Activated CD4-positive, alpha-beta T cell treated with anti-CD3 and anti-CD28 coated beads, Interleukin-2, amount 50 U/mL, for 4 hours (primary cell): ENCODE data around the gene RAD51D.

Experiments
- DNase-seq, 2 experiments: peaks; one replicate each; pipeline ENCODE4 v3.0.0-alpha.2; 2020

RAD51D gene

DNA sequence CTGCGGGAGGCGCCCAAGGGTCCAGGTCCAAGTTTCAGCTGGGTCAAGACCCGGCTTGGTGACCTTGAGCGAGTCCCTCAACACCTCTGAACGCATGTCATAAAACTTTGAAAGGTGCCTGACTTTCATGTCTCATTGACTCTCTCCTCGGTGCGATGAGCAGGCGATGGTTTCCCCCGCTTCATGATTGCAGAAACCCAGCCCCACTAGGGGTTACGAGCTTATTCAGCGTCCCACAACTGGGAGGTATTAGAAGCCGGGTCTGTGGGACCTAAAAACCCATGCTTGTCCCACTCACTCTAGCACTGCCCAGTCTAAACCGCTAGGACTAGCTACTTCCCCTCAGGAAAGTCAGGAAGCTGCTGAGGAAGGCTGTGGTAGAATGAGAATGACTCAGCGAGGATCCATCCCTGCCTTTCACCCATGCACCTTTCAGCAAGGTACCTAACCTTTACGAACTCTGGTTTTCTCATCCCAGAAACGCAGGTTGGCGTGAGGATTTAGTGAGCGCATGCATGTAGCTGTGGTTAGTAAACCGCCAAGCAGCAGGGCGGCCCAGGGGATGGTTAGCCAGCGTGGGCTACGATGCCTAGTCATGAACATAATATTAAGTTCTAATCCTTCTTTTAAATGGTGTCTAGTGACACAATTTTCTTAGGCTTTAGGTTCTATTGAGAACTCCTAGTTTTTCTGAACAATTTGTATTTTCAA is 29.9 kb downstream of the RAD51D start:
- DNase-seq: peak; percentile 57 to 63

DNA sequence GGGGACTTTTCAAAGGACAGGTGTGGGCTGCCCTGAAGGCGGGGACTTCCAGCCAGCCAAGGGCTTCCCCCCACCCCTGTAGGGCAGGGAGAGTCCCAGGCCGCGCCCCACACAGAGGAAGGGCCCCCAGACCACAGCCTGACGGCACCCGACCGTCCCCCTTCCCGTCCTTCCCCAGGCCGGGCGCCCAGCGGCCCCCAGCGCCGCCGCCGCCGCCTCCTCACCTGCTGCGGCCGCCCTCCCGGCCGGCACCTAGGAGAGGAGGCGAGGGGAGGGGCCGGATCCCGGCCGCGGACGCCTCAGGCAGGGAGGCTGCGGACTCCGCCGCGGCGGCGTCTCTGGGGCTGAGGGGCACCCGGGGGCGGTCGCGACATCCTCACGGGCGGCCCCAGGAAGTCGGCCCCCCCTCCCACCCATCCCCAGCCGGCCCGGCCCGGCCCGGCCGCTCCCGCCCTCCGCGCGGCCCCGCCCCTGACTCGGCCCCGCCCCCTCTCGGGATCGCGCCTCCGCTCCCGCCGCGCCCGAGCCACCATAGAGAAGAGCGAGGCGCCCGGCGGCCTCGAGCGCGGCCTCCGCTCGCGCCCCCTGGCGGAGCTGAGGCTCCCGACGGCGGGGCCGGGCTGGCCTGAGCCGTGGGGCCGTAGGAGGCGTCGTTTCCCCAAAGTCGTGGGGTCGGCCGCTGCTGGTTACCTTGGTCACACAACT is 30.6 kb downstream of the RAD51D start:
- DNase-seq: peak; percentile 79 to 83

DNA sequence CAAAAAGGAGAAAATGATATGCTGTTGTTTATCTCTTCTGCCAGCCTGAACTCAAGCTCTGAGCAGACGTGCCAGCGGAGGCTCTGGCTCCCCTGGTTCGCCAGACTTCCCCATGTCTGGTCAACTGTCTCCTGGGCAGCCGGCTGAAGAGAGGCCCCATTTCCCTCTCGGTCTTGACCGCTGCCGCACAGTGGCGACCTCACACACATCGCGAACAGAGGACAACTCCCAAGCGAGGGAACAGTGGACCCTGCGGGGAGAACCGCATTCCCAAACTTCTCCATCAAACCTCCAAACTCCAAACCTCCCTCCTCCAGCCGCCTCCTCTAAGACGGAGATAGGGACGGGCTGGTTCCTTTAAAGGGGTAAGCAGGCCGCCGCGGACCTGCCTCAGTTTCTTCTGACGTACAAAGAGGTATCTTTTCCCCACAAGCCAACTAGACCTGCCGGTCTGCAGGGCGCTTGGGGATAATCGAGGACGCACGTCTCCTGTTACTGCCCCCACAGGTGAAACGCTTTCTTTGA is 31.2 kb downstream of the RAD51D start:
- peak in 1 of 2 experiments; percentile 10 for DNase-seq

DNA sequence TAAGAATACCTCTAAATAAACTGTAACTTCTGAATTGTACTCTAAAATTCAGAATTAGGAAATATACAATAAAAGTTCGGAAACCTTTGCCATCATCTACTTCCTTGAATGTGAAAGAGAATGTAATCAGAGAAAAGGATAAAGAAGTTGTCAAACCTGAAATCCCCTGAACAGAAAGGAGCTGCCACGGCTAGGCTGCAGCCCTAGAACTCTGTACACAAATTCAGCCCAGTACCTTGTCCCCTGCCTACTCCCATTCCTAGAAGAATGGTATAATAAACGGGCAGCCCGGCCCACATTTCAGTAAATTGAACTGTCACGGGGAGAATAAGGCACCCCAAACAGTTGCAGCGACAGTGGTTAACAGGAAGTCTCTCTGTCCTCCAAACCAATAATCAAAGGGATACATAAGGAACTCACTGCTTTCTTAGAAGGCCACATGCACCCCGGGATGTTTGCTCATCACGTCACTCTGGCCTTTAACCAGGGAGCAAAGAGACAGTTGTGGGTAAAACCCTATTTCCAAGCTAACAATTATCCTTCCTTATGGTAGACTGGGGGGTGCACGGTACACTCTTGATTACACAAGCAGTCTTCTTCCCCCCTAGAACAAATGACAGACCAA is 31.8 kb downstream of the RAD51D start:
- peak in 1 of 2 experiments; percentile 7 for DNase-seq

DNA sequence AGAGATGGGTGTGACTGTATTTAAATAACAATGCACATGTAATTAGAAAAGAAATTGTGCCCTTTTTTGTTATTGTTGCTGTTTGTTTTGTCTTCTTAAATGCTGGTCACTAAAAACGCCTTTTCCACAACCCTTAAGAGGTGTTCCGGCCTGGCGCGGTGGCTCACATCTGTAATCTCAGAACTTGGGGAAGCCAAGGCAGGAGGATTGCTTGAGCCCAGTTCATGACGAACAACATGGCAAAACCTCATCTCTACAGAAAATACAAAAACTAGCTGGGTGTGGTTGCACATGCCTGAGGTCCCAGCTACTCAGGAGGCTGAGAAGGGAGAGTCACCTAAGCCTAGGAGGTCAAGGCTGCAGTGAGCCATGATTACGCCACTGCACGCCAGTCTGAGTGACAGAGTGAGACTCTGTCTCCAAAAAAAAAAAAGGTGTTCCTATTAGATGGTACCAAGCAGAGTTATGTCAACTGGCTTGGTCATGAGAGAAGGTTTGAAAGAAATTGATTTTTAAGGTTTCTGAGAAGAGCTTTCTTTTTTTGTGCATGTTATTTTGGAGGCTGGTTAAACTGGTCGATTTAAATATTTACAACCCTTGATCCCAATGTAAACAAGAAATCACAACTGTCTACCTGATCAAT is 32.6 kb downstream of the RAD51D start:
- no peak for DNase-seq

DNA sequence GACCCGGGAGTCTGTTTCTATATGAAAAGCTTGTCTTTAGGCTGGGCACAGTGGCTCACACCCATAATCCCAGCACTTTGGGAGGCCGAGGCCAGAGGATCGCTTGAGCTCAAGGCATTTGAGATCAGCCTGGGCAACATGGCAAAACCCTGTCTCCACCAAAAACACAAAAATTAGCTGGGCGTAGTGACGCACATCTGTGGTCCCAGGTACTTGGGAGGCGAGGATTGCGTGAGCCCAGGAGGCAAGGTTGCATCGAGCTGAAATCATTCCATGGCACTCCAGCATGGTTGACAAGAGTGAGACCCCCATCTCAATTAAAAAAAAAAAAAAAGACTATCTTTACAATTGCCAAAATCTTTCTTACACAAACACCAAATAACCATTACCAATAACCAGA is 33.5 kb downstream of the RAD51D start:
- DNase-seq: no peak

DNA sequence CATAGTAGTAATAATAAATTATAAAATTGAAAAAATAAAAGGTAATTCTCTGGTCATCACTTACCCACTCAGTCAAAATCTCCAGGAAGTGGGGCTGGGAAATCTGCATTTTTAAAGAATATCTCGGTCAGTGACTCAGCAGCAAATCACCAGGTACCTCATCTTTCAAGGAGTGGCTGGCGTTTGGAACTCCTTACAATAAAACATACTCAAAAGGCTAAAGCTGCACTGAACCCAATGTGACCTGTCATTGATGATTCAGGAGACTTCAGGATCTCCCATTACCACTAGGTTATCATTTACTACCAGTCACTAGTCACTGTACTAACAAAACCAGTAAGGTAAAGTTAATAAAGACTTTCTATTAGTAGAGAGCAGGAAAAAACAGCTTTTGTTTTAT is 34.7 kb downstream of the RAD51D start:
- DNase-seq: no peak

DNA sequence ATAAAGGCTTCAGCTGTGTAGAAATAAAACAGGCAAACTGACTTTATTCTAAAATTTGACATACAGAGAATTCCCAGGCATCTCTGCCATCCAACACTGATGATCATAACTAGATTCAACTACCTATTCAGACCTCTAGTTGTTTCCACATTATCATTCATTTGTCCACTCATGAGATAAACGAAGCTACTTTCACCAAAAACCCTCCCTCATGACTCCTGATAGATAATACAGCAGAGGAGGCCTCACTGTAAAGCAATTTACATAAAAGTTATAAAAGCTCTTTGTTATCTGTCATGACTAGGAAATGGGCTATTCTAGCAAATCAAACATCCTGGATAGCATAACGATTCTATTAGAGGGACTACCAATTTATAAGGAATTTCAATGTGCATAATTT is 36.6 kb downstream of the RAD51D start:
- DNase-seq: no peak

DNA sequence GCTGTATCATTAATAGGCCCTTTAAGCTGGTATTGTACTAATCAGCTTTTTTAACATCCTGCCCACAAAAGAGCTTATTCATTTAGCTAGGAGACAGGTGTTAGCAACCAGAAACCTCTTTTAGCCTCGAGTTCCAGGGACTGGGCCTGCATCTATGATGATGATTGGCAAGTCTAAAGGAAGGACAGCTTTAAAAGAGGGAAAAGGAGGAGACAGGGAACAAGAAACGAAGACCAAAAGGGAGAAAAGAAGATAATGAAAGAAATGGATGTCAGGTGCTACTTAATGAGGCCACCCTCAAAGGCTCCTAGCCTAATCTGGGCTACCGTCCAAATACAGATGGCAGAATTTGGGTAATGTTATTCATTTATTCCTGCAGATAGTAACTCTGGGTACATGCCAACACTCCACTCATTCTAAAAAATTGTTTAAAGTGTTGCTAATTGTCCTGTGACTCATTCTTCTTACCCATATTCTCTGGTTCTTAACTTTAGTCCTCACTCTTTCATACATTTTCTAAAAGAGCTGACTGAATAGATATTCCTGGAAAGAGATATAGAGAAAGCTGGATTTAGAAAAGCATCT is 37.5 kb downstream of the RAD51D start:
- DNase-seq: no peak

DNA sequence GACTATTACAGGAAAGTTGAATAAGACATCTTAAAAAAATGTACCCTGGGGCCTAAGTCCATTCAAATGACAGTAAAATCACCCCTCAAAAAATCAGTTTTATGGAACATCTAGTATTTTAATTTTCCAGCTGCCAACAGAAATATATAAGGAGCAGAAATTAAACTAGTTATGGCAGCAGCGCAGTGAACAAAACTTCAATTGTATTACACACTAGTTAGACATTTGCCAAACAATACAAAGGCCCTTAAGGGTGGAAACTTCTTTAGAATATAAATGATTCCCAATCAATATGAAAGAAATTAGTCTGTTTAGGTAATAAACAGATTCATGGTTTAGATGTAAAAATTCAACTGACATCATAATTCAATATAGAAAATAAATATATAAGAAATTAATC is 38.0 kb downstream of the RAD51D start:
- no peak for DNase-seq

DNA sequence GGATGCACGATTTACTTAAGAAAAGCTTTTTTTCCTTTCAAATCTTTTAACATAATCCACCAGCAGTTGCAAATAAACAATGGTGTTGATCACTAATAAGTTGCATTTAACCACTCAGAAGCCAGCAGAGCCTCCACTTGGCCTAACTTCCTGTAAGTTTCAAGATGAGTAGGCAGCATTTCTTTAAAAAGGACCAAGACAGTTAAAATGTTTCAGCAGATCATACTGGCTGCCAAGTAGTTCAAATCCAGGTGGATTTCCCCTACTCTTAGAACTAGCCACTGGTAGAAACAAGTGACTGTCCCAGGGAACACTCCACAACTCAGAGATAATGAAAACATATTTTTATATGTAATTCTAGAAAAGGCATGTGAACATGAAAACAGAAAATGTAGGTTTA is 39.1 kb downstream of the RAD51D start:
- DNase-seq: no peak

DNA sequence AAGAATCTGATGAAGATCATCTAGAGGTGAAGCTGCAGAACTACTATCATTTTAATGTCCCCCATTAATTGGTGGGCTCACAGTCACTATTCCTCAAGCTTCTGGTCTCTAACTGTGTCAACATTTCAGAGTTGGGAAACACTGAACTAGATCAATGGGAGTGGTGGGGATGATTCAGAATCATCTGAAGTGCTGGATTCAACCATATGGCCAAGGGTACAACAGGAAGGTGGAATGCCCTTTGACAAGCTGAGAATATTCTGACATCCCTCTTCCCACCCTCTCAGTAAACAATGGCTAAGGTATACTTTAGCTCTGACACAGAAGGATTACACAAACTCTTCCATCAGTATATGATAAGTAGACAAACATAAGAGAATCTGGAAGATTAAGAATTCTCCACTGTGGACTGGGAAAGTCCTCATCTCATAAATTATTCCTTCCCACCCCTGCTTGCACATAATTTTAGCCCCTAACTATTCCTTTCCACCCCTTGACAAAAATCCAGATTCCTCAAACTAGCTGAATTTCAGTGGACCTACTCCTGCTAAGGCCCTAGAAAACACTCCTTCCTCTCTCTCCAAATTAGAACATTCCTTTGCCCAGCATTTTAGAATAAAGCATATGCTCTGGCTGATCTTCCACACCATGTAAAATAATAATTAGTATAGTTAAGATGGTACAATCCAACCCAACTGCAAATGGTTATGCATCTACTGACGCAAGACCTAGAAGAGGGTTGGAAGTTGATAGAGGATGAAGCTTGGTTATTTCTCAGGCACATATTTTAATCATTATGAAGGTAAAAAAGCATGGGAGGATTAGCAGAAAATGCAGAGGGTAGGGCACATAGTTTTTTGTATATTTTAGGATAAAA is 39.9 kb downstream of the RAD51D start:
- DNase-seq: no peak

DNA sequence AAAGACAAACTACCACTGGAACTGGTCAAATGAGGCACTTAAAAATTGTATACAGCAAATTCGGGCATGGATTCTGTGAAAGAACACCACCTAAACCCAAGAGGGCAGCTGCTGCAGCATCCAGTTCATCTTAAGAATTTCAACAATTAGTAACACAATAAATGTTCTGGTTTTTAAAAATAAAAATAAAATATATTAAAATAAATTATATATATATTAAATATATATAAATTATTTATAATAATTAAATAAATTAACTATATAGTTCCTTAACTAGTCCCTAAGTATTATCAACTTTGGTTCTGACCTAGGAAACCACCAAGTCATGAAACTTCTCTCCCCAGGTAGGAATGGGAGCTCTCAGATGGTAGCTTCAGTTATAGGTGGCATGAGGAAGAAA is 42.8 kb downstream of the RAD51D start:
- DNase-seq: no peak

DNA sequence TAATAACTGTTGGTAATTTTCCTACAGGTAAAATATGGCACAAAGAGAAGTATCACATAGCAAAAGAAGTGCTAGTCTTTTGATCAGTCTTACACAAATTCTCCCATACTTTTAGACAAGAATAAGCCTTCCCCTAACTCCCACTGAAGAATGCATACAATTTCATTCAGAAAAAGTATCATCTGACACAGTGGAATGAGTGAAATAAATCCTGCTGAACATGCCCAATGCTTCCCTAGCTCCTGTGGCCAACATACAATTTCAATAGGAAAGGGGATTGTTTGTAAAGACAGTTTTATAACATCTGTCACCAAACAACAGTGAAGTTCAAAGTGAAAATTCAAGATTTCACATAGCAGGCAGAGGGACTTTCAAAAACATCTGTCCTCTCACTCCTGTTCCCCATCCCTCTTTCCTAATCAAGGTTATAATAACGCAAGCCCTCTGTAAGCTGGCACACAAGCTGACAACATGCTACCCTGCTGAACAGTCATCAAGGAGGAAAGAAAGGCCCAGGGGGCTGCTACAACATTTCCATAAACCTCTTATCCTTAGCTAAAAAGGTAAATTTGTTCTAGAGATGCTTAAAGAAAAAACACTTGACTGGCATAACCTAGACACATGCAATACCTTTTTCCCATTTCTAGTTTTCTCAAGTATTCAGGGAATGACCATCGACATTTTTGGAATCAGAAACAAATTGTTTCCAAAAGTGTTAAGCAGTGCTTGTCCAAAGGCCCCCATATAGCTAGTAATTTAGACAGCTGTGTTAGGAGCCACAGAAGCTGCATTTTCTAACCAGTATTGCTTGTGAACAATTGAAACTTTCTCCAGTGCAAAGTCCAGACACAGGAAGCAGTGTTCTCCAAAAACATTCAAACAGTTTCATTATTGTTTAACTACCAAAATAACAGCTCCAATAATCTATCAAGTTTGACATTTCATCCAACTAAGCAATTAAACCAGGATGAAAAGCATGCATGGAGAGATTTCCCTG is 44.7 kb downstream of the RAD51D start:
- DNase-seq: no peak

DNA sequence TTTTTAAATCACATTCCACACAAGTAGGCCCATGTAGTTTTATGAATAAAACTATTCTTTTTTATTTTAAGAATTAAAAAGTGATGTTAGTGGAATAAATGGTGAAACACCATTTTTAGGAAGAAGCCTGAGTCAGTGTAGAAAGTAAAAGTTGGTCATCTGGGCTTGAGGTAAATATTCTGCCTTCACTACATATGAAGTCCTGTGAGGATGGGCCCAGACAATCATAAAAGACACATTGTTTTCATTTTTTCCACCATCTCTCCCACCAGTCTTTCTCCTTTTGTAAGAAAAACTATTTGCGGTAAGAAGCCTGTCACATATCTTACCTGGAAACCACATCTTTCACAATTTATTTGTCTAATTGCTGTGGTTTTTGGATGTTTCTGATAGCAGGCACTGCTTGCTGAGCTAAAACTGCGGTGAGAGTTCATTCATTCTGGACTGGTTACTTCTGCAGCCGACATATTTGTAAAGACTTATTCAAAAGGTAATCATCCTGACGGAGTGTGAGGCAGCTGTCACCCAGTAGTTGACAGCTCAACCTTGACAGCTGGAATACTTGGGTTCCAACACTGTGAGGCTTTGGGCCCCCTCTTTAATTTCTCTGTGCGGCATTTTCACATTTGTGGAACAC is 45.6 kb downstream of the RAD51D start:
- peak in 1 of 2 experiments; percentile 10 for DNase-seq

DNA sequence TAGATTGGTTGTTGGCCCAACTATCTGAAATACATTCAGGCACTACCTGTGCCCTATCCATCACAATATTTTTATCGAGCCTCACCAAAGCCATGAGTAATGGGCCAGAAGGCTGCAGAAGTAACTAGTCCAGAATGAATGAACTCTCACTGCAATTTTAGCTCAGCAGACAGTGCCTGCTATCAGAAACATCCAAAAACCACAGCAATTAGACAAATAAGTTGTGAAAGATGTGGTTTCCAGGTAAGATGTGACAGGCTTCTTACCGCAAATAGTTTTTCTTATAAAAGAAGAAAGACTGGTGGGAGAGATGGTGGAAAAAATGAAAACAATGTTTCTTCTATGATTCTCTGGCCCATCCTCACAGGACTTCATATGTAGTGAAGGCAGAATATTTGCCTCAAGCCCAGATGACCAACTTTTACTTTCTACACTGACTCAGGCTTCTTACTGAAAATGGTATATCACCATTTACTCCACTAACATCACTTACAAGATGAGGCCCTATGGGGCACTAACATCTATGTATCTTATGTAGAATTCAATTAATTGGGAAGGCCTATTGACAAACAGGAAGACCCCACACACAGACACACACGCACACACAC is 46.4 kb downstream of the RAD51D start:
- no peak for DNase-seq

DNA sequence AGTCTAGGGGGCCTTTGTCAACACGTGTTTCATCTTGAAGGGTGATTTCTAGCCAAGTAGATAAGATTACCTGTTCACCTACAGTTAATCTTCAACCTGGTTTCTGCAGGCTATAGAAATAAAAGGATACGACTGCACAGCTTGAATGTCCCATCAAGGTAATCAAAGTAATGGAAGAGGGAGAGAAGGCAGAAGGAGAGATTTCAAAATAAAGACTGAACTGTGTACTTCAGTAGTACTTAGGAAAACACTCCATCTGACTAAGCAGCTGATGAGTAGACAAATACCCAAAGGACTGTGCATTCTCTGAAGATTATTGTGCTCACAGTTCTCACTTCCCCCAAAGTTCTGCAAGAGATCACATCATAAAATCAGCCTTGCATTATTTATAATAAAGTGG is 50.3 kb downstream of the RAD51D start:
- DNase-seq: no peak

DNA sequence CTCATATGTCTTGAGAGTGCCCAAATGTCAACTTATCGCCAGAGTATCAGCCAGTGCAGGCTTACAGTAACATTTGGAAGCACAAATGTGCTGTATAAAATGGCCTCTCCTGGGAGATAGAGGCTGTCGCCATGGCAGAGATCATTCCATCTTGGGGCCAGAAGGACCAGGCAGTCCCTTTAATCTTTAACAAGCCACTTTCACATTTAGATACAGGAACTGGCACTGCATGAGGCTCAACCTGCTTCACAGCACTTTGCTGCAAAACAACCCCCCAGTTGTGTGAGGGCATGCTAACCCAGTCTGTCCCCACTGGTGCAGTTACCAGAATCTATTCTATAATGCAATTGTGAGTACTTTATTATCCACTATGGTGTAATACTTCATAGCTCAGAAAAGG is 51.4 kb downstream of the RAD51D start:
- no peak for DNase-seq

DNA sequence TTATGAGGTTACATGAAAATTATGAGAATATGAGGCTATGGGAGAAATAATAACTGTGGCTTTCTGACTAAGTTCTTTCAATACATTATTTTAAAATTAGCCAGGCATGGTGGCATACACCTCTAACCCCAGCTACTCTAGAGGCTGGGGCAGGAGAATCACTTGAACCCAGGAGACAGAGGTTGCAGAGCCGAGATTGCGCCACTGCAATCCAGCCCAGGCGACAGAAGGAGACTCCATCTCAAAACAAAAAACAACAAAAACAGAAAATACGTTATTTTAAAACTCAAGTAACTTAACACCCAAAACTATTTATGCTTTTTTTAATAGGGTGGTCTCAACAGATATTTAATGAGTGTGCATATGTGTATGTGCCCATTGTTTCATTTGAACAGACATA is 53.8 kb downstream of the RAD51D start:
- DNase-seq: no peak
